HEK293 (cell line): ENCODE measurements around the gene KRT76.

Experiments
- ZBTB7A ChIP-seq: fragments of 450-650 bp; formaldehyde crosslinking; IDR thresholded peaks from 2 replicates; pipeline ENCODE4 v1.5.1; 2016; ENCODE audit warnings: low read depth, missing biosample characterization, missing genetic modification characterization
- ZNF785 ChIP-seq: fragments of 450-650 bp; formaldehyde crosslinking; IDR thresholded peaks from 2 replicates; pipeline ENCODE4 v1.5.1; 2016; ENCODE audit warnings: missing biosample characterization, missing genetic modification characterization
- TF ChIP-seq, protein P1 (sequence below): fragments of 450-650 bp; IDR thresholded peaks from 2 replicates; pipeline ENCODE4 v1.5.1; 2018; ENCODE audit warnings: missing biosample characterization, missing genetic modification characterization
- TF ChIP-seq, protein P2 (sequence below): fragments of 450-650 bp; formaldehyde crosslinking; IDR thresholded peaks from 2 replicates; pipeline ENCODE4 v1.5.1; 2016; ENCODE audit warnings: missing biosample characterization, missing genetic modification characterization

DNA sequence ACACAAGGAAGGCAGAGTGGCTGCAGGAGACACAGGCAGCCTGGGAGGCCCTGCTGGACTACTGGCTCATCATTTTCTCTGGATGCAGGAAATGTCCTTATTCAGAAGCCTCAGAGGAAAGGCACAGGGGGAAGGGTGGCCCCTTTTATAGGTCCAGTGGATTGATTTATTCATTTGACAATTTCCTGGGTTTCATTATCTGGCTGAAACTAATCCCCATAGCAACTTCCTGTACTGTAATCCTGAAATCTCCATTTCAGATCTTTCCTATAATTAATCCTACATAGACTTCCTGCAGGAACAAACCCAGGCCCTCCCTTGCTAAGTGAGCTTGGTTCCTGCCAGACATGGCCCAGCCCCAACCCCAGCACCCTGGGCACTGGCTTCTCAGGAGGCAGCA lies 23.0 kb downstream of the KRT76 start:
- TF ChIP-seq, protein P1, sequence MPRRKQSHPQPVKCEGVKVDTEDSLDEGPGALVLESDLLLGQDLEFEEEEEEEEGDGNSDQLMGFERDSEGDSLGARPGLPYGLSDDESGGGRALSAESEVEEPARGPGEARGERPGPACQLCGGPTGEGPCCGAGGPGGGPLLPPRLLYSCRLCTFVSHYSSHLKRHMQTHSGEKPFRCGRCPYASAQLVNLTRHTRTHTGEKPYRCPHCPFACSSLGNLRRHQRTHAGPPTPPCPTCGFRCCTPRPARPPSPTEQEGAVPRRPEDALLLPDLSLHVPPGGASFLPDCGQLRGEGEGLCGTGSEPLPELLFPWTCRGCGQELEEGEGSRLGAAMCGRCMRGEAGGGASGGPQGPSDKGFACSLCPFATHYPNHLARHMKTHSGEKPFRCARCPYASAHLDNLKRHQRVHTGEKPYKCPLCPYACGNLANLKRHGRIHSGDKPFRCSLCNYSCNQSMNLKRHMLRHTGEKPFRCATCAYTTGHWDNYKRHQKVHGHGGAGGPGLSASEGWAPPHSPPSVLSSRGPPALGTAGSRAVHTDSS (tag by site-specific recombination), result no peak
- TF ChIP-seq ZBTB7A (no peak), ZNF785 (tag by site-specific recombination) (no peak)
- TF ChIP-seq, protein P2, sequence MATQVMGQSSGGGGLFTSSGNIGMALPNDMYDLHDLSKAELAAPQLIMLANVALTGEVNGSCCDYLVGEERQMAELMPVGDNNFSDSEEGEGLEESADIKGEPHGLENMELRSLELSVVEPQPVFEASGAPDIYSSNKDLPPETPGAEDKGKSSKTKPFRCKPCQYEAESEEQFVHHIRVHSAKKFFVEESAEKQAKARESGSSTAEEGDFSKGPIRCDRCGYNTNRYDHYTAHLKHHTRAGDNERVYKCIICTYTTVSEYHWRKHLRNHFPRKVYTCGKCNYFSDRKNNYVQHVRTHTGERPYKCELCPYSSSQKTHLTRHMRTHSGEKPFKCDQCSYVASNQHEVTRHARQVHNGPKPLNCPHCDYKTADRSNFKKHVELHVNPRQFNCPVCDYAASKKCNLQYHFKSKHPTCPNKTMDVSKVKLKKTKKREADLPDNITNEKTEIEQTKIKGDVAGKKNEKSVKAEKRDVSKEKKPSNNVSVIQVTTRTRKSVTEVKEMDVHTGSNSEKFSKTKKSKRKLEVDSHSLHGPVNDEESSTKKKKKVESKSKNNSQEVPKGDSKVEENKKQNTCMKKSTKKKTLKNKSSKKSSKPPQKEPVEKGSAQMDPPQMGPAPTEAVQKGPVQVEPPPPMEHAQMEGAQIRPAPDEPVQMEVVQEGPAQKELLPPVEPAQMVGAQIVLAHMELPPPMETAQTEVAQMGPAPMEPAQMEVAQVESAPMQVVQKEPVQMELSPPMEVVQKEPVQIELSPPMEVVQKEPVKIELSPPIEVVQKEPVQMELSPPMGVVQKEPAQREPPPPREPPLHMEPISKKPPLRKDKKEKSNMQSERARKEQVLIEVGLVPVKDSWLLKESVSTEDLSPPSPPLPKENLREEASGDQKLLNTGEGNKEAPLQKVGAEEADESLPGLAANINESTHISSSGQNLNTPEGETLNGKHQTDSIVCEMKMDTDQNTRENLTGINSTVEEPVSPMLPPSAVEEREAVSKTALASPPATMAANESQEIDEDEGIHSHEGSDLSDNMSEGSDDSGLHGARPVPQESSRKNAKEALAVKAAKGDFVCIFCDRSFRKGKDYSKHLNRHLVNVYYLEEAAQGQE (tag by site-specific recombination), result no peak
